Fibroblast of lung (primary cell): ENCODE data around the gene OR14J1.

ENCODE experiments used
- CTCF ChIP-seq, 2 donors: IDR thresholded peaks in 1 of 2; conservative IDR thresholded peaks in 1 of 2; 1 replicate in 1 of 2; 2 replicates in 1 of 2; pipeline ENCODE4 v1.5.1; 2011 to 2012; ENCODE audit warnings: low read length in 2 of 2, control low read depth in 1 of 2, inconsistent platforms in 1 of 2, low read depth in 1 of 2, mild to moderate bottlenecking in 1 of 2
- EZH2 ChIP-seq: IDR thresholded peaks from 2 replicates; pipeline ENCODE4 v1.5.1; 2012; ENCODE audit warnings: low read length, control low read depth, mild to moderate bottlenecking; ENCODE audit errors: missing control alignments

GRCh38 chr6:29325777-29326176 lies 24.3 kb downstream of the OR14J1 start:
- TF ChIP-seq CTCF (conservative IDR thresholded peaks at IDR 0.05 in 1 of 2, IDR thresholded peaks at IDR 0.05 in 1 of 2; ENCODE audit: low read depth in 1 of 2, low read length in 2 of 2): no peak
- TF ChIP-seq EZH2: no peak
